Measurements from ENCODE around the gene GPC5. TPM values are rescaled to one million over a fixed set of nuclear protein-coding genes. Genes with fewer than 3 reads are reported as not detected.

GPC5 gene
- total and polyA plus RNA-seq, 2 of the 13 experiments (the other 11 are each of a cell fraction or from before 2014, with no cell fraction given) = 0.02 to 0.07 TPM

GRCh38 chr13:91553584-91553983 lies 155.2 kb downstream of the GPC5 start:
- POLR2A ChIA-PET = no interaction called here
- Histone ChIP-seq H3K79me2 (ENCODE audit: insufficient read depth, low read length) (no peaks in the 10 kb centered on the region), H3K36me3 (replicated peaks in 1 of 2; ENCODE audit: control insufficient read depth in 1 of 2, insufficient read depth in 2 of 2, low read length in 2 of 2) (no peaks in the 10 kb centered on the region), H3K27ac (ENCODE audit: extremely low read length, insufficient read depth, low read length) (no peak overlapping the region), H2AFZ (ENCODE audit: low read length) (no peak overlapping the region), H3K27me3 (ENCODE audit: control insufficient read depth in 1 of 2, insufficient read depth in 2 of 2, low read length in 2 of 2) (no peaks in the 10 kb centered on the region), H3K4me1 (ENCODE audit: insufficient read depth, low read length) (no peaks in the 10 kb centered on the region), H3K9me3 (ENCODE audit: low read length) (peaks cover 29% of the 10 kb centered on the region), H3K9ac (ENCODE audit: insufficient read depth, low read depth, low read length) (no peak overlapping the region), H3K4me2 (ENCODE audit: low read depth, low read length) (no peak overlapping the region), H3K4me3 (replicated peaks in 1 of 3; ENCODE audit: insufficient read depth in 1 of 3, low read depth in 2 of 3, low read length in 3 of 3) (no peak overlapping the region), H4K20me1 (ENCODE audit: insufficient read depth, low read length) (no peaks in the 10 kb centered on the region)
- no TSS peak for BruUV-seq (replicated peaks)
- TF ChIP-seq TEF (CRISPR knock-in tag; IDR thresholded peaks at IDR 0.05) (no peak), ZNF251 (CRISPR knock-in tag; IDR thresholded peaks at IDR 0.05) (no peak), SNAPC5 (CRISPR knock-in tag; IDR thresholded peaks at IDR 0.05; ENCODE audit: borderline replicate concordance) (no peak), PITX1 (CRISPR knock-in tag; IDR thresholded peaks at IDR 0.05) (no peak), ZBTB42 (CRISPR knock-in tag; IDR thresholded peaks at IDR 0.05) (no peak), HMGXB3 (CRISPR knock-in tag; IDR thresholded peaks at IDR 0.05; ENCODE audit: borderline replicate concordance) (no peak), ZFP90 (CRISPR knock-in tag; IDR thresholded peaks at IDR 0.05; ENCODE audit: borderline replicate concordance) (no peak), BRF2 (CRISPR knock-in tag; IDR thresholded peaks at IDR 0.05) (no peak), ZHX1 (CRISPR knock-in tag; IDR thresholded peaks at IDR 0.05; ENCODE audit: low read depth) (no peak), ZMYM3 (CRISPR knock-in tag; IDR thresholded peaks at IDR 0.05) (no peak), DZIP1 (CRISPR knock-in tag; IDR thresholded peaks at IDR 0.05) (no peak), ZNF264 (CRISPR knock-in tag; IDR thresholded peaks at IDR 0.05) (no peak)
- CTCF ChIA-PET (ENCODE audit: low intra/inter-chr PET ratio, low total read pairs) = no interaction called here
- no peak for ATAC-seq
- intact Hi-C loops (cut with micrococcal nuclease; ENCODE audit: unreplicated experiment) = loop anchor here (10.0 kb wide), 1 partner anchor 1931 kb away; no protein-coding TSS in a partner anchor
- no peak for DNase-seq (ENCODE audit: low spot score)
- WGBS (ENCODE audit: low lambda C conversion rate) = 0% methylated on average over 2 of the region's 2 CpGs
- FAIRE-seq = no peak
- in situ Hi-C loops (cut with HindIII; ENCODE audit: extremely low pct_ligation_motif_present, low pct_unique_long_range_greater_than_20kb) = no loop called here

Data from HepG2 (cell line).